Muscle layer of duodenum (tissue), 2 donors: ENCODE data around the gene CPNE2.
"Not testable (repeated sequence)": the region's sequence is repeated elsewhere in the genome, so short reads cannot be mapped to it uniquely, and the experiment has no call there.

Source experiments
- H3K27ac ChIP-seq: one replicate; pipeline ENCODE4 v1.7.0; 2013; ENCODE audit warnings: mild to moderate bottlenecking, low read length
- H3K27me3 ChIP-seq: one replicate; pipeline ENCODE4 v1.7.0; 2013; ENCODE audit warnings: low read depth, mild to moderate bottlenecking, control low read depth, low read length
- H3K36me3 ChIP-seq, 2 donors: one replicate each; pipeline ENCODE4 v1.7.0; 2013; ENCODE audit warnings: low read length in 2 of 2, control low read depth in 1 of 2, mild to moderate bottlenecking in 1 of 2; ENCODE audit not compliant: insufficient read depth in 2 of 2, control insufficient read depth in 1 of 2
- H3K4me1 ChIP-seq, 2 donors: one replicate each; pipeline ENCODE4 v1.7.0; 2013; ENCODE audit warnings: low read length in 2 of 2, mild to moderate bottlenecking in 2 of 2, control low read depth in 1 of 2, moderate library complexity in 1 of 2; ENCODE audit not compliant: insufficient read depth in 2 of 2, control insufficient read depth in 1 of 2
- H3K4me3 ChIP-seq, 2 donors: one replicate each; pipeline ENCODE4 v1.7.0; 2013; ENCODE audit warnings: low read length in 2 of 2, low read depth in 1 of 2, mild to moderate bottlenecking in 1 of 2
- H3K9me3 ChIP-seq, 2 donors: one replicate each; pipeline ENCODE4 v1.7.0; 2013; ENCODE audit warnings: low read length in 2 of 2, control low read depth in 1 of 2, mild to moderate bottlenecking in 1 of 2; ENCODE audit not compliant: control insufficient read depth in 1 of 2
- donor health status: healthy.

The CPNE2 gene

GRCh38 chr16:57091200-57091974 is 996 bp upstream of the CPNE2 start:
- H3K27me3 ChIP-seq = no peaks in the 10 kb centered on the region
- no peaks in the 10 kb centered on the region for H3K36me3 ChIP-seq
- H3K9me3 ChIP-seq = no peaks in the 10 kb centered on the region
- H3K4me3 ChIP-seq = peak overlapping the region; percentile 60 to 61
- H3K27ac ChIP-seq = no peak overlapping the region
- peaks cover 20 to 26% of the 10 kb centered on the region in 2 donors for H3K4me1 ChIP-seq

GRCh38 chr16:57092786-57093411 is 516 bp downstream of the CPNE2 start:
- Histone ChIP-seq H3K27ac (no peak overlapping the region), H3K4me3 (peak overlapping the region; percentile 50 to 66), H3K9me3 (no peaks in the 10 kb centered on the region), H3K27me3 (no peaks in the 10 kb centered on the region), H3K4me1 (peaks cover 20 to 26% of the 10 kb centered on the region in 2 donors), H3K36me3 (no peaks in the 10 kb centered on the region)

GRCh38 chr16:57093666-57094564 is 1.5 kb downstream of the CPNE2 start:
- H3K9me3 ChIP-seq = no peaks in the 10 kb centered on the region
- H3K36me3 ChIP-seq = no peaks in the 10 kb centered on the region
- H3K27me3 ChIP-seq = no peaks in the 10 kb centered on the region
- peak overlapping the region; percentile 50 to 66 for H3K4me3 ChIP-seq
- H3K27ac ChIP-seq = no peak overlapping the region
- H3K4me1 ChIP-seq = peaks cover 20 to 26% of the 10 kb centered on the region in 2 donors

GRCh38 chr16:57094911-57095310 is 2.5 kb downstream of the CPNE2 start:
- H3K4me1 ChIP-seq = peaks cover 20 to 26% of the 10 kb centered on the region in 2 donors
- H3K27me3 ChIP-seq = no peaks in the 10 kb centered on the region
- no peaks in the 10 kb centered on the region for H3K9me3 ChIP-seq
- no peak overlapping the region for H3K27ac ChIP-seq
- no peaks in the 10 kb centered on the region for H3K36me3 ChIP-seq
- H3K4me3 ChIP-seq = no peak overlapping the region

GRCh38 chr16:57096192-57096591 is 3.8 kb downstream of the CPNE2 start:
- H3K4me3 ChIP-seq = no peak overlapping the region
- peaks cover 15 to 24% of the 10 kb centered on the region in 2 donors for H3K4me1 ChIP-seq
- no peaks in the 10 kb centered on the region for H3K9me3 ChIP-seq
- no peaks in the 10 kb centered on the region for H3K36me3 ChIP-seq
- H3K27ac ChIP-seq = no peak overlapping the region
- H3K27me3 ChIP-seq = no peaks in the 10 kb centered on the region

- Histone ChIP-seq H3K9me3 (no peaks in the 10 kb centered on the region), H3K27me3 (no peaks in the 10 kb centered on the region), H3K4me3 (no peak overlapping the region)
Measured at GRCh38 chr16:57096793-57097192, 4.4 kb downstream of the CPNE2 start.

GRCh38 chr16:57098188-57098841 is 5.9 kb downstream of the CPNE2 start:
- no peaks in the 10 kb centered on the region for H3K9me3 ChIP-seq
- no peak overlapping the region for H3K27ac ChIP-seq
- H3K27me3 ChIP-seq = no peaks in the 10 kb centered on the region
- H3K4me1 ChIP-seq = peaks cover 12 to 14% of the 10 kb centered on the region in 2 donors
- no peak overlapping the region for H3K4me3 ChIP-seq
- H3K36me3 ChIP-seq = no peaks in the 10 kb centered on the region

More at GRCh38 chr16:57096793-57097192, 4.4 kb downstream of the CPNE2 start:
- peaks cover 15 to 18% of the 10 kb centered on the region in 2 donors for H3K4me1 ChIP-seq
- no peak overlapping the region for H3K27ac ChIP-seq
- no peaks in the 10 kb centered on the region for H3K36me3 ChIP-seq

GRCh38 chr16:57099965-57100364 is 7.6 kb downstream of the CPNE2 start:
- H3K27ac ChIP-seq, H3K36me3 ChIP-seq, H3K27me3 ChIP-seq, H3K4me1 ChIP-seq, H3K9me3 ChIP-seq, H3K4me3 ChIP-seq: not testable (repeated sequence)

GRCh38 chr16:57100445-57100844 is 8.1 kb downstream of the CPNE2 start:
- H3K4me1 ChIP-seq = no peaks in the 10 kb centered on the region

GRCh38 chr16:57102888-57103851 is 10.8 kb downstream of the CPNE2 start:
- no peaks in the 10 kb centered on the region for H3K27me3 ChIP-seq
- H3K9me3 ChIP-seq = no peaks in the 10 kb centered on the region
- H3K36me3 ChIP-seq = no peaks in the 10 kb centered on the region
- no peak overlapping the region for H3K4me3 ChIP-seq
- no peak overlapping the region for H3K27ac ChIP-seq
- peaks cover 0 to 8% of the 10 kb centered on the region in 2 donors for H3K4me1 ChIP-seq

More at GRCh38 chr16:57100445-57100844, 8.1 kb downstream of the CPNE2 start:
- Histone ChIP-seq H3K36me3 (no peaks in the 10 kb centered on the region), H3K27me3 (no peaks in the 10 kb centered on the region), H3K4me3 (no peak overlapping the region), H3K27ac (no peak overlapping the region), H3K9me3 (no peaks in the 10 kb centered on the region)
